Mesodermal cell (in vitro differentiated cells): Measurements from ENCODE around the gene SLC47A1.

ENCODE experiments used
- H3K27ac ChIP-seq: 2 replicates; pipeline ENCODE4 v1.7.0; 2013; ENCODE audit warnings: mild to moderate bottlenecking, low read depth, low read length, moderate library complexity; ENCODE audit not compliant: severe bottlenecking
- H3K36me3 ChIP-seq: 2 replicates; pipeline ENCODE4 v1.7.1; 2013; ENCODE audit warnings: mild to moderate bottlenecking, low read length, moderate library complexity; ENCODE audit not compliant: control insufficient read depth, insufficient read depth
- H3K4me1 ChIP-seq: one replicate; pipeline ENCODE4 v1.7.1; 2013; ENCODE audit warnings: mild to moderate bottlenecking, low read length; ENCODE audit not compliant: insufficient read depth, control insufficient read depth, poor library complexity, severe bottlenecking
- H3K4me3 ChIP-seq: 2 replicates; pipeline ENCODE4 v1.7.0; 2013; ENCODE audit warnings: low read length, control low read depth, mild to moderate bottlenecking; ENCODE audit not compliant: insufficient read depth, poor library complexity, severe bottlenecking; ENCODE audit errors: extremely low read depth
- H3K9me3 ChIP-seq: 2 replicates; pipeline ENCODE4 v1.7.1; 2013; ENCODE audit warnings: mild to moderate bottlenecking, low read length, moderate library complexity; ENCODE audit not compliant: control insufficient read depth
- WGBS, 2 experiments: methylation state at CpG; one replicate each; pipeline ENCODE4 v1.1.5; 2013; ENCODE audit warnings: missing lambda C conversion rate in 2 of 2; ENCODE audit not compliant: insufficient coverage in 2 of 2; 5-methylcytosine and 5-hydroxymethylcytosine counted together

The SLC47A1 gene

DNA sequence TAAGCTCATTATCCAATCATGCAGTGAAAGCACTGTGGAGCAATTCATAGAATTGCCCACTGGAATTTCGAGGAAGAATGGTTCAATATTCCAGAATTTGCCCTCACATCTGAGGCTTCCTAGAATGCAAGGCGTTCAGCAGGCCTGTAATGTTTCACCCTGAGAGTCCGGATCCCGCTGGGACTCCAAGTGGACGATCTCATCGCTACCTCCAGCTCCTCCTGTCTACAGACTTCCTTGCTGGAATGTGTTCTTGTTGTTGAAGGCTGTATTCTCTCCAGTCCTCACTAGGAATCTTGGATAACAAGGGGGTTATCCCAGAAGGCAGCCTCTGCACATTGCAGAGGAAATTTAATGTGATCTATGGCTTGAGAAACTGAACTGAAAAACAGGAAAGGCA lies 7.8 kb downstream of the SLC47A1 start:
- Histone ChIP-seq H3K4me1 (peaks cover 8% of the 10 kb centered on the region), H3K27ac (no peak overlapping the region), H3K9me3 (no peaks in the 10 kb centered on the region), H3K4me3 (no peak overlapping the region), H3K36me3 (no peaks in the 10 kb centered on the region)
- WGBS, 2 experiments, result 94 to 95% methylated on average over 3 to 6 of the region's 6 CpGs

DNA sequence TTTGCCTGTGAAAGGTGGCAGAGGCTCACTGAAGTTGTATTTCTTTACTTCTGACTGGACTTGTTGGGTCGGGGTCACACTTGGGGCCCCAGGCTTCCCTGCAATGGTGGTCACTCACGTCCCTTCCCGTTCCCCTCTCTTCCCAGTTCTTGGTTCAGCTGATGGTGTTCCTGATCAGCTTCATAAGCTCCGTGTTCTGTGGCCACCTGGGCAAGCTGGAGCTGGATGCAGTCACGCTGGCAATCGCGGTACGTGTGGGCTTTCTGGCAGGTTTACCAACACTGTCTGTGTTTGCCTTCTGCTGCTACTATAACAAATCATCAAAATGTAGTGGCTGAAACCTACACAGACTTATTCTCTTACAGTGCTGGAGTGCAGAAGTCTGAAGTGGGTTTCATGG lies 8.6 kb downstream of the SLC47A1 start:
- Histone ChIP-seq H3K4me3 (no peak overlapping the region), H3K27ac (no peak overlapping the region), H3K36me3 (no peaks in the 10 kb centered on the region), H3K4me1 (peaks cover 4% of the 10 kb centered on the region), H3K9me3 (no peaks in the 10 kb centered on the region)
- WGBS, 2 experiments, result 95 to 96% methylated on average over 8 of the region's 8 CpGs

DNA sequence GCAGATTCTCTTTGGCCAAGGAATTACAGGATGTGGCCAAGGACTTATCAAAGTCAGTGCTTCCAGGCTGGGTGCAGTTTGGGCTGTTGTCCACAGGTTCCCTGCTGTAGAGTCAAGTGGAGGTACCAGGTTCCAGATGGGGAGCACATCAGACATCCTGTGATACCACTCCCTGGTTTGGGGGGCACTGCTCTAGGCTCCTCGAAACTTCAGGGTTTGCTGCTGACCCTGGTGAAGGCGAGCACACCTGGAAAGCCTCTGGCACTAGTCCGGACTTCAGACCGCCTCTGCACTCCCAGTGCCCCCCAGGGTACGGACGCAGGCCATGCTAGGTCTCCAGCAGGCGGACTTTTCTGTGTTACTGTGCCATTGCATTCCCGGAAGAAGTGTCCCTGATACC lies 10.7 kb downstream of the SLC47A1 start:
- H3K9me3 ChIP-seq, result no peaks in the 10 kb centered on the region
- WGBS, 2 experiments, result 90 to 97% methylated on average over 8 of the region's 8 CpGs
- H3K4me1 ChIP-seq, result no peaks in the 10 kb centered on the region
- H3K27ac ChIP-seq, result no peak overlapping the region
- H3K4me3 ChIP-seq, result no peak overlapping the region
- no peaks in the 10 kb centered on the region for H3K36me3 ChIP-seq

DNA sequence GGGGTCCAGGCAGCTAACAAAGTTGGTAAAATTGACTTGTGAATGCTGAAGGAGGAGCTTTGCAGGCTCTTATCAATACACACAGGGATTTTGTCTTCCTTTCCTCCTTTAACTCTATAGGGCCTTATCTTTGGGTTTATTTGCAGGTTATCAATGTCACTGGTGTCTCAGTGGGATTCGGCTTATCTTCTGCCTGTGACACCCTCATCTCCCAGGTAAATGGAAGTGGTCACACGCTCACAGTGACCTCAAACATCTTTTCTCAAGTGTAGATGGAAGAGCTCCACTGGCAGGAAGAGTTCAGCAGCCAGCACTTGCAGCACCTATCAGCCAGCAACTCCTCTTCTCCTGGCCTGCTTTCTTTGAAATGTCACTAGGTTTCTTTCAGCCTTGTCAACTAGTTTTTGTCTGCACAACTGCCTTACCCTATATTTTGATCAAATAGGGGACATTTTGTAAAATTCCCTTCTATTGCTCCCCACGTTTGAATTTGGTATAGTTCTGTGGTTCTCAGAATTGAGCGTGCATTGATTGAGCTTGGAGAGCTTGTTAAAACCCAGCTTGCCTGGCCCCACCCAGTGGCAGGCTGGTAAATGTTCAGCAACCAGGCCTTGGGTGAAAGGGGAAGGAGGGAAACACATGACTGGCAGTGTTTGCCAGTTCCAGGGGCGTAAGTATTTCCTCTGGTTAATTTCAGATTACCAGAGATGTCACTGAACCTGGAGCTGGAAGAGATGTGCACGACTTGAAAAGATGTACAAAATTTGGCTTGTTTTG lies 12.8 kb downstream of the SLC47A1 start:
- no peaks in the 10 kb centered on the region for H3K4me1 ChIP-seq
- H3K27ac ChIP-seq, result no peak overlapping the region
- no peak overlapping the region for H3K4me3 ChIP-seq
- H3K36me3 ChIP-seq, result no peaks in the 10 kb centered on the region
- H3K9me3 ChIP-seq, result no peaks in the 10 kb centered on the region
- WGBS, 2 experiments, result 84 to 87% methylated on average over 3 to 6 of the region's 6 CpGs

DNA sequence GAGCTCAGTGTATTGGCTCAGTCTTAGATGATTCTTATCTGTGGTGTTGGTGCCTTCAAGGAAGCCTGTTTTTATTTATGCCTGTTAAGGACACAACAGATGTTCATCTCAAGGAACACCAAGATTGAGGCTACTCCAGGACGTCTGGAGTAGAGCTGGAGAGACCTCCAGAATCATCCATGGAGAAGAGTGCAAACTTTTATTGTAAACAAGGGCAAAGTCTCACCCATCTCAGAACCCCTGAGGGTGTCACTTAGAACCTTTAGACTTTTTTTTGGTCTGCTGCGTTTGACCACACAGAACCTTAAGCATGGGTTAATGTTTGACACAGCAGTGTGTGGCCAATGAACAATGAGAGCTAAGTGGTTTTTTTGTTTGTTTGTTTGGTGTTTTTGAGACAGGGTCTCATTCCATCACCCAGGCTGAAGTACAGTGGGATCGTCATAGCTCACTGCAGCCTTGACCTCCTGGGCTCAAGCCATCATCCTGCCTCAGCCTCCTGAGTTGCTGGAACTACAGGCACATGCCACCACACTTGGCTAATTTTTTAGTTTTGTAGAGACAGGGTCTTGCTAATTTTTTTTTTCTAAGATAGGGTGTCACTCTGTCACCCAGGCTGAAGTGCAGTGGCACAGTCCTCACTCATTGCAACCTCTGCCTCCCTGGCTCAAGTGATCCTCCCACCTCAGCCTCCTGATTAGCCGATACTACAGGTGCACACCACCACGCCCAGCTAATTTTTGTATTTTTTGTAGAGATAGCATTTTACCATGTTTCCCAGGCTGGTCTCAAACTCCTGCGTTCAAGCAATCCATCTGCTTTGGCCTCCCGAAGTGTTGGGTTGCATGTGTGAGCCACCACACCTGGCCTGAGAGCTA lies 16.3 kb downstream of the SLC47A1 start:
- Histone ChIP-seq H3K27ac (no peak overlapping the region), H3K9me3 (no peaks in the 10 kb centered on the region), H3K4me3 (no peak overlapping the region), H3K4me1 (no peaks in the 10 kb centered on the region), H3K36me3 (no peaks in the 10 kb centered on the region)
- 81 to 89% methylated on average over 5 of the region's 7 CpGs for WGBS, 2 experiments

DNA sequence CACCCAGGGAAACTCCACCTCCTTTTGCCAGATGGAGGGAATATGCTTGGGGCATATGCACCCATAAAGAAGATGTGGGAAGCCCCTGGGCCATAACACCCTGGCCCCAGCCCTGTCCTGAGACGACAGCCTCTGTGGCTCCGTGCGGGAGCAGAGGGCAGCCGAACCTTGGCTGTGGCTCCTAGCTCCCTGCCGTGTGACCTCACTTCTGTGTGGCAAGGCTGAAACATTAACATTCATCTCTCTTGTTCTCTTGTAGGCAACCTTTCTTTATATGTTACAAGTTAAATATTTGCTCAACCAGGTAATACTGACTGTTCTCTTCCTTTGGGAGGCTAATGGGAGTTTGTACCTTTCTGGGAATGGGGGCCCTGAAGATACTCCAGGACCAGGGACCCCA lies 17.5 kb downstream of the SLC47A1 start:
- no peak overlapping the region for H3K27ac ChIP-seq
- H3K9me3 ChIP-seq, result no peaks in the 10 kb centered on the region
- no peaks in the 10 kb centered on the region for H3K36me3 ChIP-seq
- 95 to 98% methylated on average over 4 to 5 of the region's 5 CpGs for WGBS, 2 experiments
- H3K4me1 ChIP-seq, result no peaks in the 10 kb centered on the region
- no peak overlapping the region for H3K4me3 ChIP-seq

DNA sequence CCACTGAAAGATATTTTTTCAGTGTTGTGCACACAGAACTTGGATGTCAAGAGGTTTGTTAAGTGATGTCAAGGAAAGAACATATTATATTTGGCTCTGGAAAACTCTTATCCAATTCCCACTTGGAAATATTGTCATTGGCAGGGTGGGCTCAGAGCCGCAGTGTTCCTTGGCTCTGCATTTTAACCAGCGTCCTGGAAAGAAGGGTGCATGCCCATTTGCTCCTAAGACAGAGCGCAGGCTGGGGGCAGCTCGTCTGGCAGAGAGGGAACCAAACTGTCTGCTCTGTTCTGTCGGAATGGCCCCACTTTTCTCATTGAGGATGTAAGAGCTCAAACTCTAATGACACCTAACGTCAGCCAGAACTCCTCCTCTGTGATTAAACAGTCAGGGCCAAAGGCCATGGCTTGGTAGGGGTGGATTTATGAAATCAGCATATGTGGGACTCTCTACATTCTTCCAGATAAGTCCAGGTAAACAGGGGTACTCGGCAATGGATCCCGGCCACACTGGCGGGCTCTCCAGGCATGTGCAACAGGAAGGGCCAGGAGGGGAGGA lies 18.0 kb downstream of the SLC47A1 start:
- Histone ChIP-seq H3K27ac (no peak overlapping the region), H3K4me3 (no peak overlapping the region), H3K9me3 (no peaks in the 10 kb centered on the region), H3K4me1 (no peaks in the 10 kb centered on the region), H3K36me3 (no peaks in the 10 kb centered on the region)
- WGBS, 2 experiments, result 85 to 89% methylated on average over 5 of the region's 9 CpGs

DNA sequence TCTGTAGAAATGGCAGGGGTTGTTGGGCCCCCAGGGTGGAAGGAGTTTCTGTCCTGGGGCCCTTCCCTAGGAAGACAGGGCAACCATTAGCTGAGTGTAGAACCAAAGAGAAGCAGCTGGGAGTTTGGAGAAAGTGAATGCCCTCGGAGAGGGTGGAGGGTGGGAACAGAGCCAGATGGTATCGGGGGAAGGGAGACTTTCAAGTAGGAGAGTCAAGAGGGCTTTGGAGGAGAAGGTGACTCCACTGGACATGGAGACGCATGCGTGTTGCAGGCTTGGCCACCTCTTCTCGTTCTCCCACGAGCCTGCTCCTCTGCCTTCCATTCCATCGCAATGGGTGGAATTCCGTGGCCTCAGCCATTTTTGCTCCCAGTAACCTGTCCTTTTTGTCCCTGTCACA lies 19.4 kb downstream of the SLC47A1 start:
- Histone ChIP-seq H3K27ac (no peak overlapping the region), H3K36me3 (no peaks in the 10 kb centered on the region), H3K4me3 (no peak overlapping the region), H3K4me1 (no peaks in the 10 kb centered on the region), H3K9me3 (no peaks in the 10 kb centered on the region)
- 91 to 99% methylated on average over 8 of the region's 8 CpGs for WGBS, 2 experiments

DNA sequence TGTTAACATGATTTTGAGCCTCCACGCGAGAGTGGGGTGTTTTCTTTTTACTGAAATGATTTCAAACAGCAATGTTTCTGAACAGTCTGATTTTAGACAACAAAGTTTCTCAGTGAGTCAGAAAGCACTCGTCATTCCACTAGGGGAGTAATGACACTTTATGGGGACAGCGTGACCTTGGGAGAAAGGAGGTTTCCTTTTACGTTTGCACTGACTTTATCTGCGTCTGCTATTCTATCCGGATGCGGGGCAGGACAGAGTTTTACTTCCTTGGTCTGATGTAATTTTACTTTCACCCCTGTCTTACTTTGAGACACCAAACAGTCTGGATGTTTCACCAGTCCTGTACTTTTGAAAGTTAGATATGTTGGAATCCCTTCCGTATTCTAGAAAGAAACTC lies 20.7 kb downstream of the SLC47A1 start:
- 94 to 98% methylated on average over 4 to 8 of the region's 9 CpGs for WGBS, 2 experiments
- Histone ChIP-seq H3K36me3 (no peaks in the 10 kb centered on the region), H3K4me1 (no peaks in the 10 kb centered on the region), H3K27ac (no peak overlapping the region), H3K4me3 (no peak overlapping the region), H3K9me3 (no peaks in the 10 kb centered on the region)

DNA sequence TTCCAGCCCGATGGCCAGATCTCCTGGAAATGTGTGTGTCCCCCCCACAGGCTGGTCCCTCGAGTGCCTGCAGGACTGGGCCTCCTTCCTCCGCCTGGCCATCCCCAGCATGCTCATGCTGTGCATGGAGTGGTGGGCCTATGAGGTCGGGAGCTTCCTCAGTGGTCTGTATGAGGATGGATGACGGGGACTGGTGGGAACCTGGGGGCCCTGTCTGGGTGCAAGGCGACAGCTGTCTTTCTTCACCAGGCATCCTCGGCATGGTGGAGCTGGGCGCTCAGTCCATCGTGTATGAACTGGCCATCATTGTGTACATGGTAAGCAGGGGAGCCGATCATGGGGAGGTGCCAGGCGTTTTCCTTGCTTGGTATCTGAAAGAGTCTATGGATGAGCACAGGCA lies 22.1 kb downstream of the SLC47A1 start:
- Histone ChIP-seq H3K36me3 (no peaks in the 10 kb centered on the region), H3K9me3 (no peaks in the 10 kb centered on the region), H3K27ac (no peak overlapping the region), H3K4me3 (no peak overlapping the region), H3K4me1 (no peaks in the 10 kb centered on the region)
- 89 to 99% methylated on average over 9 to 11 of the region's 11 CpGs for WGBS, 2 experiments

DNA sequence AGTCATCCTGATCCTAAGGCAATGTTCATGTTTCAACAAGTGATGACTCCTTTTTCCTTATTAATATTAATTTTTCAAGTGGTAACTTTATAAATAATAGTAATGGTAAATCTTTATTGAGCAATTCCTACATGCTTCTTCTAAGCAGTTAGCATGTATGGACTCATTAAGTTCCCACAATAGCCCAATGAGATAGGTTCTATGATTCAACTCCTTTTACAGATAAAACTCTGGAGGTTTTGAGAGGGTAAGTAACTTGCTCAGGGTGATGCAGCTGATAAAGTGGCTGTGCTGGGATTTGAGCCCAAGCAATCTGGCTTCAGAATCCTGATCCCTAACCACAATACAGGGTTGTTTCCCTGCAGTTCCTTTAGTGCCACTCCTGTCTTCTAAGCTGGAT lies 25.3 kb downstream of the SLC47A1 start:
- Histone ChIP-seq H3K4me3 (no peak overlapping the region), H3K27ac (no peak overlapping the region), H3K9me3 (no peaks in the 10 kb centered on the region)

More for the DNA sequence above, 25.3 kb downstream of the SLC47A1 start:
- H3K4me1 ChIP-seq, result no peaks in the 10 kb centered on the region
- no peaks in the 10 kb centered on the region for H3K36me3 ChIP-seq
